Effector memory CD8-positive, alpha-beta T cell (primary cell): ENCODE results near the gene PPP1R3F.

Experiments
- ATAC-seq: fragments of 150-1000 bp; cut with Tn5 transposase; replicated peaks from 2 replicates; pipeline ENCODE4 v1.10.0; 2021; ENCODE audit warnings: mild to moderate bottlenecking, moderate library complexity
- DNase-seq, 3 experiments: peaks; one replicate each; pipeline ENCODE4 v3.0.0; 2021
- H3K27ac Mint-ChIP-seq, 2 donors: one replicate each; pipeline ENCODE4 v1.8.0; 2022; ENCODE audit warnings: mild to moderate bottlenecking in 2 of 2, mixed read lengths in 2 of 2, moderate library complexity in 2 of 2
- H3K27me3 Mint-ChIP-seq, 2 donors: one replicate each; pipeline ENCODE4 v1.8.0; 2022; ENCODE audit warnings: mixed read lengths in 2 of 2
- H3K36me3 Mint-ChIP-seq: one replicate; pipeline ENCODE4 v1.8.0; 2022; ENCODE audit warnings: mild to moderate bottlenecking, moderate library complexity, mixed read lengths; ENCODE audit not compliant: insufficient read depth
- H3K4me1 Mint-ChIP-seq, 2 donors: one replicate each; pipeline ENCODE4 v1.8.0; 2022; ENCODE audit warnings: low read depth in 2 of 2, mixed read lengths in 2 of 2
- H3K4me3 Mint-ChIP-seq, 2 donors: one replicate each; pipeline ENCODE4 v1.8.0; 2022; ENCODE audit warnings: mild to moderate bottlenecking in 2 of 2, mixed read lengths in 2 of 2, moderate library complexity in 2 of 2
- H3K9me3 Mint-ChIP-seq, 2 donors: one replicate each; pipeline ENCODE4 v1.8.0; 2022; ENCODE audit warnings: mixed read lengths in 2 of 2

PPP1R3F gene

GRCh38 chrX:49256268-49256995 is 13.2 kb upstream of the PPP1R3F start:
- peaks cover 2% of the 10 kb centered on the region for H3K36me3 Mint-ChIP-seq
- H3K9me3 Mint-ChIP-seq = no peaks in the 10 kb centered on the region

GRCh38 chrX:49257074-49257790 is 12.4 kb upstream of the PPP1R3F start:
- no peak for DNase-seq
- H3K4me3 Mint-ChIP-seq = peak overlapping the region; percentile 38 to 51
- peaks cover 2% of the 10 kb centered on the region for H3K36me3 Mint-ChIP-seq
- peaks cover 3 to 18% of the 10 kb centered on the region in 2 donors for H3K4me1 Mint-ChIP-seq
- no peak for ATAC-seq
- H3K27me3 Mint-ChIP-seq = no peaks in the 10 kb centered on the region
- no peaks in the 10 kb centered on the region for H3K9me3 Mint-ChIP-seq
- H3K27ac Mint-ChIP-seq = peak overlapping the region; percentile 56 to 77

More at GRCh38 chrX:49256268-49256995, 13.2 kb upstream of the PPP1R3F start:
- ATAC-seq = no peak
- Mint-ChIP-seq H3K27ac (peak overlapping the region in 1 of 2 donors; percentile 56), H3K4me3 (no peak overlapping the region), H3K27me3 (no peaks in the 10 kb centered on the region), H3K4me1 (peaks cover 3 to 20% of the 10 kb centered on the region in 2 donors)
- DNase-seq = no peak

GRCh38 chrX:49257846-49258748 is 11.5 kb upstream of the PPP1R3F start:
- Mint-ChIP-seq H3K27me3 (no peaks in the 10 kb centered on the region), H3K4me1 (peaks cover 3 to 18% of the 10 kb centered on the region in 2 donors), H3K9me3 (no peaks in the 10 kb centered on the region), H3K27ac (peak overlapping the region; percentile 71 to 77), H3K36me3 (no peaks in the 10 kb centered on the region), H3K4me3 (peak overlapping the region; percentile 38 to 51)
- ATAC-seq (peak; percentile 63), DNase-seq (no peak)

- peak overlapping the region; percentile 63 to 71 for H3K27ac Mint-ChIP-seq
- no peaks in the 10 kb centered on the region for H3K27me3 Mint-ChIP-seq
- H3K4me3 Mint-ChIP-seq = no peak overlapping the region
- peaks cover under 1% of the 10 kb centered on the region for H3K36me3 Mint-ChIP-seq
- H3K9me3 Mint-ChIP-seq = no peaks in the 10 kb centered on the region
- no peak for DNase-seq
- peaks cover 3 to 18% of the 10 kb centered on the region in 2 donors for H3K4me1 Mint-ChIP-seq
- no peak for ATAC-seq
Measured at GRCh38 chrX:49258749-49259124, 10.9 kb upstream of the PPP1R3F start.

- Mint-ChIP-seq H3K4me3 (no peak overlapping the region), H3K27ac (peak overlapping the region in 1 of 2 donors; percentile 63), H3K9me3 (no peaks in the 10 kb centered on the region), H3K27me3 (no peaks in the 10 kb centered on the region), H3K36me3 (peaks cover 5% of the 10 kb centered on the region), H3K4me1 (peaks cover 8 to 19% of the 10 kb centered on the region in 2 donors)
- no peak for ATAC-seq
- no peak for DNase-seq
Measured at GRCh38 chrX:49260221-49260985, 9.2 kb upstream of the PPP1R3F start.

- no peaks in the 10 kb centered on the region for H3K27me3 Mint-ChIP-seq
- DNase-seq = no peak
- ATAC-seq = no peak
- H3K9me3 Mint-ChIP-seq = no peaks in the 10 kb centered on the region
- H3K27ac Mint-ChIP-seq = no peak overlapping the region
- H3K36me3 Mint-ChIP-seq = peaks cover 5% of the 10 kb centered on the region
- peaks cover 8 to 14% of the 10 kb centered on the region in 2 donors for H3K4me1 Mint-ChIP-seq
- H3K4me3 Mint-ChIP-seq = no peak overlapping the region
Measured at GRCh38 chrX:49262603-49263002, 7.0 kb upstream of the PPP1R3F start.

GRCh38 chrX:49263631-49264030 is 6.0 kb upstream of the PPP1R3F start:
- H3K27me3 Mint-ChIP-seq = no peaks in the 10 kb centered on the region
- peak overlapping the region in 1 of 2 donors; percentile 17 for H3K27ac Mint-ChIP-seq
- ATAC-seq (no peak), DNase-seq (no peak)
- no peaks in the 10 kb centered on the region for H3K9me3 Mint-ChIP-seq
- peaks cover 8 to 10% of the 10 kb centered on the region in 2 donors for H3K4me1 Mint-ChIP-seq
- peaks cover 9% of the 10 kb centered on the region for H3K36me3 Mint-ChIP-seq
- no peak overlapping the region for H3K4me3 Mint-ChIP-seq

- peak within 1 kb of the TSS in 1 of 2 donors; percentile 17 for H3K27ac Mint-ChIP-seq
- H3K27me3 Mint-ChIP-seq = no peaks in the 10 kb centered on the region
- H3K4me1 Mint-ChIP-seq = peaks cover 8% of the 10 kb centered on the region in 2 donors
- ATAC-seq = no peak
- peak within 1 kb of the TSS; percentile 10 to 49 for H3K4me3 Mint-ChIP-seq
- no peaks in the 10 kb centered on the region for H3K9me3 Mint-ChIP-seq
- peaks cover 17% of the 10 kb centered on the region for H3K36me3 Mint-ChIP-seq
- no peak for DNase-seq
Measured at GRCh38 chrX:49264460-49264859, 5.1 kb upstream of the PPP1R3F start, which contains the start of gene FOXP3. FOXP3 (minus strand) TSS chrX:49264710; CDS start chrX:49258505, 6,205 bp downstream.

GRCh38 chrX:49266523-49267445 is 2.8 kb upstream of the PPP1R3F start:
- H3K27ac Mint-ChIP-seq = no peak overlapping the region
- H3K4me3 Mint-ChIP-seq = peak overlapping the region in 1 of 2 donors; percentile 28

GRCh38 chrX:49268702-49269009 is 937 bp upstream of the PPP1R3F start:
- Mint-ChIP-seq H3K27ac (peak overlapping the region; percentile 96 to 99), H3K36me3 (peaks cover 25% of the 10 kb centered on the region), H3K9me3 (no peaks in the 10 kb centered on the region), H3K27me3 (no peaks in the 10 kb centered on the region), H3K4me3 (peak overlapping the region; percentile 79 to 86), H3K4me1 (peaks cover 24 to 26% of the 10 kb centered on the region in 2 donors)
- ATAC-seq (no peak), DNase-seq (no peak)

More at GRCh38 chrX:49266523-49267445, 2.8 kb upstream of the PPP1R3F start:
- DNase-seq (no peak), ATAC-seq (no peak)
- H3K9me3 Mint-ChIP-seq = no peaks in the 10 kb centered on the region
- H3K27me3 Mint-ChIP-seq = no peaks in the 10 kb centered on the region
- peaks cover 13 to 14% of the 10 kb centered on the region in 2 donors for H3K4me1 Mint-ChIP-seq
- peaks cover 19% of the 10 kb centered on the region for H3K36me3 Mint-ChIP-seq

- H3K9me3 Mint-ChIP-seq = no peaks in the 10 kb centered on the region
Measured at GRCh38 chrX:49269010-49269766, 405 bp upstream of the PPP1R3F start.

More at GRCh38 chrX:49269010-49269766, 405 bp upstream of the PPP1R3F start:
- DNase-seq = peak; percentile 87 to 92 (median 88)
- ATAC-seq = peak; percentile 78
- Mint-ChIP-seq H3K27ac (peak overlapping the region; percentile 96 to 99), H3K4me1 (peaks cover 28 to 30% of the 10 kb centered on the region in 2 donors), H3K36me3 (peaks cover 20% of the 10 kb centered on the region), H3K4me3 (peak overlapping the region; percentile 79 to 86), H3K27me3 (no peaks in the 10 kb centered on the region)
